SJSA1 (cell line): Measurements from ENCODE around the gene ZDHHC8. TPM values are rescaled to one million over a fixed set of nuclear protein-coding genes. Genes with fewer than 3 reads are reported as not detected.

Experiments
- DNase-seq, 2 experiments: peaks; one replicate each; pipeline ENCODE4 v3.0.0-alpha.2; 2015 to 2020; ENCODE audit warnings: low spot score in 2 of 2, low read depth in 1 of 2
- H3K27ac ChIP-seq: fragments of 250-450 bp; sonication (Bioruptor Pico); 2 replicates; pipeline ENCODE4 v1.5.1; 2020; ENCODE audit warnings: mild to moderate bottlenecking, moderate library complexity
- H3K27me3 ChIP-seq: fragments of 250-450 bp; sonication (Bioruptor Pico); replicated peaks from 2 replicates; pipeline ENCODE4 v1.5.1; 2020; ENCODE audit warnings: mild to moderate bottlenecking, moderate library complexity
- H3K36me3 ChIP-seq: fragments of 250-450 bp; sonication (Bioruptor Pico); 2 replicates; pipeline ENCODE4 v1.5.1; 2020; ENCODE audit warnings: mild to moderate bottlenecking
- H3K4me1 ChIP-seq: fragments of 250-450 bp; sonication (Bioruptor Pico); replicated peaks from 2 replicates; pipeline ENCODE4 v1.6.1; 2021; ENCODE audit warnings: mild to moderate bottlenecking
- H3K4me3 ChIP-seq: fragments of 250-450 bp; sonication (Bioruptor Pico); 2 replicates; pipeline ENCODE4 v1.5.1; 2020; ENCODE audit warnings: mild to moderate bottlenecking
- H3K9me3 ChIP-seq: fragments of 250-450 bp; sonication (Bioruptor Pico); replicated peaks from 2 replicates; pipeline ENCODE4 v1.5.1; 2020; ENCODE audit warnings: mild to moderate bottlenecking
- total RNA-seq: library from RNA; depleted of rRNA; stranded (reverse); fragments of >200 nt; shearing (Covaris generic); gene quantifications from 2 replicates; pipeline ENCODE4 v1.2.3, GENCODE V29; 2014

The ZDHHC8 gene
- total RNA-seq, 1 experiment from 2014 or later, result 9.0 TPM

DNA sequence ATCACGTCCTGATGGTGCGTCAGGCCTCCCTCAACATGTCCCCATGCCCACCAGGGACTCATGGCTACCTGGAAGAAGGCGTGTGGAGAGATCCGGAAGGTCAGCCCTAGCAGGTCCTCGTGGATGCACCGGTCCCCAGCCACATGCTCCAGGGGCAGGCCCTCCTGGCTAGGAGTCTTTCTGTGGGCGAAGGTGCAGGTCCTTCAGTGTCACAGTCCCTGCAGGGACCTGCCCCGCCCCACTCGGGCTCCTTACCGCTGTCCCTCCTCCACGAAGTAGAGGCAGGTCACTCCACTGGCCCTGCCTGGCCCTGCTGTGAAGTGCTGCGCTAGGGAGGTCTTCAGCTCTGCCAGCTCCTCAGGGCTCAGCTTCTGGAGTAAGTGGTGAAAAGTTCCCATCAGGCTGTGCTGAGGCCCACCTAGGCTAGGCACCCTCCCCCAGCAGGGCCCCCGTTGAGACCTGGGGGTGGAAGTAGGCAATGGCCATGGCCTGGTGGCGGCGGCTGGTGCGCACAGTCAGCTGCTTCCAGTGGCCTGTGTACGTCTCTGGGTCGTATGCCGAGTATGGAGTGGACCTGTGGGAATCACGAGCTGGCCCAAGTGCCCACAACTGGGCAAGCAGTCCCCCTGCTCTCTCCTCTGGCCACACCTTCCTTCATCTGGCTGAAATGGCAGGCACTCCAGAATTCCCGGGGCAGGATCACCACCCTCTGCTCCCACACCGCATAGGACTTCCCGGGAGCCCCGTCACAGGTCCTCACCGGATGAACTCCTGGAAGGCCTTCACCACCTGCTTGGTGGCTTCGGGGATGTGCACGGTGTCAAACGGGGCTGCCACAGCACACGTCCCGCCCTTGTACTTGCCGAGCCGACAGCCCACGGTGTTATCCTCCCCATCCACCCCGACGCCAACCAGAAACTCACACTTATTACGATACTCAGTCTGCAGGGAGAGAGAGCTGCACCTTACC, 16.8 kb upstream of the ZDHHC8 start:
- Histone ChIP-seq H3K27ac (no peak overlapping the region), H3K27me3 (no peaks in the 10 kb centered on the region), H3K4me1 (peaks cover 21% of the 10 kb centered on the region), H3K36me3 (peaks cover 90% of the 10 kb centered on the region), H3K4me3 (no peak overlapping the region), H3K9me3 (no peaks in the 10 kb centered on the region)
- no peak for DNase-seq

DNA sequence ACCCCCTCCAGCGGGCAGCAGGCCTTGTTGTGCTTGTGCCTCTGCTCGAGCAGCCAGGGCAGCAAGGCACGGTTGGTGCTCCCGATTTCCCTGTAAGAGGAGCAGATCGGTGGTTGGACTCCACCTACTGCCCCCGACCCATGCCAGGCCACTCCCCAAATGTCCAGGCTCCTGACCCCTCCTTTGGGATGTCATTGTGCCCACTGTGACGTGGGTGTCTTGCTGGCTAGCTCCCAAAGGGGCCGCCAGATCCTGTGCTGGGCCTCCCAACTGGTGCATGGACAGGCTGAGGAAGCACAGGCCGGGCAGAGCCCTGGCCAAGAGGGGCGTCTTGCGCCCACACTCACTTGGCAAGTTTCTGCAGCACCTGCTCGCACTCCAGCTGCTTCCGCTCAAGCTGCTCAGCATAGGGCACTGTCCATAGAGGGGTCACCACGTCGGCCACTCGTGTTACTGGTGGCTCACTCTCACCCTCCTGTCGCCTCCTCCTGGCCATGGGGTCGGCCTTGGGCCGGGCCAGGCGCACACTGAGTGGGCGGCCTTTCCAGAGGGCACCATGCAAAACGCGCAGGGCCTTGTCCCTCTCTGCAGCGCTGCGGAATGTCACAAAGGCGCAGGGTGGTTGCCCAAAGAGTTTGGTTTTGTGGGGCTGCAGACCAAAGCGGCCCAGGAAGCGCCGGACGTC, 15.8 kb upstream of the ZDHHC8 start, which contains the start of gene RANBP1:
Gene RANBP1, plus strand, starts transcription at position 414 of the 685 bp plus-strand sequence. Its CDS starts 81 bp downstream, at position 495.
- Histone ChIP-seq H3K27ac (peak within 1 kb of the TSS; percentile 61), H3K27me3 (no peaks in the 10 kb centered on the region), H3K4me3 (peak within 1 kb of the TSS; percentile 80), H3K9me3 (no peaks in the 10 kb centered on the region), H3K36me3 (peaks cover 90% of the 10 kb centered on the region), H3K4me1 (peaks cover 21% of the 10 kb centered on the region)
- DNase-seq, result no peak

DNA sequence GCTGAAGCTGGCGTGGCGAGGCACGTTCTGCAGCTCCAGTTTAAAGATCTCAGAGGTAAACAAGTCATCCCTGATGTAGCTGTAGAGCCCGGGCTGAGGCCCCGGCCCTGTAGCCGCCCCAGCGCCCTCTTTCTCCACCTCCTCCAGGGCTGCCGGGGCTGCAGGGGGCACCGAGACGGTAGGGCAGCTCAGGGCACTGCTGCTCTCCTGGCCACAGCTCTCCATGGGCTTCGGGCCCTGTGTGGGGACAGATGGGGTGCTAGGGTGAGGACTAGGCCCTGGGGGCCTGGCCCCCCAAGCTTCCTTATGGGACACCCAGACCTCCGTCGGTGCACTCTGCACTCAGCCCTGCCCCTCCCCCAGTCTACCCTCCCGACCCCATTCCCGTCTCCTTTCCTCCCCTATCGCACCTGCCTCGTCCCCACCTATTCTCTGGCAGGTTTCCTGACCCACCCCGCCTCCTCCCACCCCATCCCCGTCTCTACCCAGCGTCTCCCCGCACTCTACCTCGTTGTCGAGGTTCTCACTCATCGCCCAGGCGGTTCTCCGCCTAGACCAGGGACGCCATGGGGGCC, 15.1 kb upstream of the ZDHHC8 start:
- peak overlapping the region; percentile 61 for H3K27ac ChIP-seq
- peak overlapping the region; percentile 80 for H3K4me3 ChIP-seq
- H3K27me3 ChIP-seq, result no peaks in the 10 kb centered on the region
- peaks cover 90% of the 10 kb centered on the region for H3K36me3 ChIP-seq
- no peaks in the 10 kb centered on the region for H3K9me3 ChIP-seq
- H3K4me1 ChIP-seq, result peaks cover 21% of the 10 kb centered on the region
- no peak for DNase-seq

DNA sequence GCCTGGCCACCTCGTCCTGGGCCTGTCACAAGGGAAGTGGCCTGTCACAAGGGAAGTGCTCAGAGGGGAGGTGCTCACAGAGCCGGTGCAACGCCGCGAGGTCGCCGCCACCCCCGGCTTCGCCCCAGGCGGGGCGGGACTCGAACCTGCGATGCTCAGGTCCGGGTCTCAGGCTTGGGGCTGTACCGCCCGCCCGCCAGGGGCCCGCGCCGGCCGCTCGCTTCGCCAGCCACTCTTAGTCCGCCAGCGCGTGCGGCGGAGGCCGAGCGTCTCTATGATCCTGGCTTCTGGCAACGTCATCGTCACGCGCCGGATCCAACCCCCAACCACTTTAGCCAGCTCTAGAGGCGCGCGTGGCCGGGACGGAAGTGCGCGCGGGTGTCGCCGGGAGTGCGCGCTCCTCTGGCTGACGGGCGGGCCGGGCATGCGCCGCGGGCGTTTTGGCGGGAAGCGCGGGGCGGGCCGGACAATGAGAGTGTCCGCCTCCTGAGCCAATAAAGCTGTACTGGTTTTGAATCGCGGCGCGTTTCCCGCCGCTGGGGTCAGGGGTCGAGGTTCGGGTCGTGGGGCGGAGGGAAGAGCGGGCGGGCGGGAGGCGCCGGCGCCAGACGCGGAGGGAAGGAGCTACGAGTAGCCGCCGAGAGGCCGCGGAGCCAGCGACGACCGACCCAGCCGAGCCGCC, 14.5 kb upstream of the ZDHHC8 start, which contains the start of gene TRMT2A:
Gene TRMT2A, minus strand, starts transcription at position 276 of the 682 bp plus-strand sequence. CDS start 320 bp downstream, outside the sequence.
- Histone ChIP-seq H3K27me3 (no peaks in the 10 kb centered on the region), H3K4me3 (peak within 1 kb of the TSS; percentile 80), H3K4me1 (peaks cover 21% of the 10 kb centered on the region), H3K9me3 (no peaks in the 10 kb centered on the region), H3K36me3 (peaks cover 88% of the 10 kb centered on the region), H3K27ac (peak within 1 kb of the TSS; percentile 61)
- peak; percentile 97 to 98 for DNase-seq

DNA sequence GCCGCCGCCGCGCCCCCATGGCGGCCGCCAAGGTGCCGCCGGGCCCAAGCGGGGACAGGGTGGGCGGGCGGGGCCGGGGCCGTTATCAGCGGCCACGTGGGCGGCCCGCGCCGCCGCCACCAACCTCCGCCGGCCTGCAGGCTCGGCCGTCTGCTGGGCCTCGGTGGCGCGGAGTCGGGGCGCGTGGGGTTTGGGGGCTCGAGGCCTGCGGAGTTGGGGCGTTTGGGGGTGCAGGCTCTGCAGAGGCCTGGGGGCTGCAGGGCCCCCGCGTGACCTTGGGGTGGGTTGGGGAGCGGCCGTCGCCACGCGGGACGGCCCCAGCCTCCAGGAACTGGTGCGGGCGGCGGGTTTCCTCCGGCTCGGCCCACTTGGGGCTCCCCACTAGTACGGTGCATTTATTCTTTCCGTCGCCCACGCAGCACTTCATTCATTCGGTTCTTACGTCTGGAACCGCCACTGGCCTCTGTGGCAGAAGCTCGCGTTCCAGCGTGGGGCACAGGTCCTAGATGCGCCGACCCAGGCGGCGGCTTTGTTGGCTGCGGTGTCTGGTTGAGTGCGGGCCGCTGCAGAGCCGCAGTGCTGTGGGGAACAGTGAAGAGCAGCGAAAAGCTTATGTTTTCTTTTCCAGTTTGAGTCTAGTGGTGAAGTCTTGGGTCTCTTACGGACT, 13.8 kb upstream of the ZDHHC8 start:
- Histone ChIP-seq H3K36me3 (peaks cover 85% of the 10 kb centered on the region), H3K4me1 (peaks cover 21% of the 10 kb centered on the region), H3K27ac (peak overlapping the region; percentile 50), H3K27me3 (no peaks in the 10 kb centered on the region), H3K9me3 (no peaks in the 10 kb centered on the region), H3K4me3 (peak overlapping the region; percentile 80)
- DNase-seq, result peak in 1 of 2 experiments; percentile 24

DNA sequence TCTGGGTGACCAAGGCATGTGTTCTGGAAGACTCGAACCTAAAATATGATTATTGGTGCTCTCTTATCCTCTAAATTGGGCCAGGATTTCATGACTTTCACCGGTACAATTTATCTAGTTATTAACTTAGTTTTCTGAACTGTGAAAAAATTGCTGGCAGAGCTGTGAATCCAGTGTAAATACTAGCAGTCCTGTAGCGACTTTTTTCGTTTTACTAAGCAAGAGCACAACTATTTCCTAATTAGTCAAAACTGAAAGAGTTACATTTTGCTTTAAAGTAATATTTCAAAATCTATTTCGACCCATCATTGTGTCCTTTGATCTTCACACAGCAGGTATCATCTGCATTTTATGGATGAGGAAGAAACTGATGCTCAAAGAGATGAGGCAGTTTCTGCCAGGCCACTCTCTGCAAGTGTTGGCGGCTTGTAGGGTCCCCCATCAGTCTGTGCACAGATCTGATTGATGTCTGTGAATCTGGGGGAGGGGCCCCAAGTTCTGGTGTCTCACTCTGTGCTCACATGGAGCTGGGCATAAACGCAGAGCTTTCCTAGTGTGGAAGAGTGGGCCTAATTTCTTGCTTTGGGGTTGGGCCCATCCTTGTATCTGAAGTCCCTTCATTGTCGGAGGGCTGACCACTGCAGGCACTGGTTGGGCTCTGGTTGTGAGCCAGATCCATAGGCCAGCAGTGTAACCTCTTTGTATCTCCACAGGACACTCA, 13.1 kb upstream of the ZDHHC8 start:
- peak overlapping the region; percentile 80 for H3K4me3 ChIP-seq
- peaks cover 81% of the 10 kb centered on the region for H3K36me3 ChIP-seq
- no peak for DNase-seq
- H3K4me1 ChIP-seq, result peaks cover 21% of the 10 kb centered on the region
- no peaks in the 10 kb centered on the region for H3K9me3 ChIP-seq
- H3K27ac ChIP-seq, result peak overlapping the region; percentile 50; the same call in 1 of the 2 replicates
- H3K27me3 ChIP-seq, result no peaks in the 10 kb centered on the region

DNA sequence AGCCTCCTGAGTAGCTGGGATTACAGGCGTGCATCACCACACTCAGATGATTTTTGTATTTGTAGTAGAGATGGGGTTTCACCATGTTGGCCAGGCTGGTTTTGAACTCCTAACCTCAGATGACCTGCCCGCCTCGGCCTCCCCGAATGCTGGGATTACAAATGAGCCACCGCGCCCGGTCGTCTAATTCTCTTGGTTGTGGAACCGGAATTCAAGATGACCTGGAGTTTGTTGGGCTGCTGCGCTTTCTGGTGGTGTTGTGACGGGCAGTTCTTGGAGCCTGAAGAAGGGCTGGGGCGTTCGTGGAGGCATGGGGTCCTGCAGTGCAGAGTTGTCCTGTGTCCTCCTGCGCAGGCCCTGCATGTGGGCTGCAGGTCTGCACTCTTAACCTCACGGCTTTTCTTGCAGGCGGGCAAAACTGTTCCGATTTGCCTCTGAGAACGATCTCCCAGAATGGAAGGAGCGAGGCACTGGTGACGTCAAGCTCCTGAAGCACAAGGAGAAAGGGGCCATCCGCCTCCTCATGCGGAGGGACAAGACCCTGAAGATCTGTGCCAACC, 9.7 kb upstream of the ZDHHC8 start:
- DNase-seq, result no peak
- Histone ChIP-seq H3K27me3 (no peaks in the 10 kb centered on the region), H3K4me1 (peaks cover 10% of the 10 kb centered on the region), H3K4me3 (no peak overlapping the region), H3K27ac (no peak overlapping the region), H3K36me3 (peaks cover 83% of the 10 kb centered on the region), H3K9me3 (no peaks in the 10 kb centered on the region)

DNA sequence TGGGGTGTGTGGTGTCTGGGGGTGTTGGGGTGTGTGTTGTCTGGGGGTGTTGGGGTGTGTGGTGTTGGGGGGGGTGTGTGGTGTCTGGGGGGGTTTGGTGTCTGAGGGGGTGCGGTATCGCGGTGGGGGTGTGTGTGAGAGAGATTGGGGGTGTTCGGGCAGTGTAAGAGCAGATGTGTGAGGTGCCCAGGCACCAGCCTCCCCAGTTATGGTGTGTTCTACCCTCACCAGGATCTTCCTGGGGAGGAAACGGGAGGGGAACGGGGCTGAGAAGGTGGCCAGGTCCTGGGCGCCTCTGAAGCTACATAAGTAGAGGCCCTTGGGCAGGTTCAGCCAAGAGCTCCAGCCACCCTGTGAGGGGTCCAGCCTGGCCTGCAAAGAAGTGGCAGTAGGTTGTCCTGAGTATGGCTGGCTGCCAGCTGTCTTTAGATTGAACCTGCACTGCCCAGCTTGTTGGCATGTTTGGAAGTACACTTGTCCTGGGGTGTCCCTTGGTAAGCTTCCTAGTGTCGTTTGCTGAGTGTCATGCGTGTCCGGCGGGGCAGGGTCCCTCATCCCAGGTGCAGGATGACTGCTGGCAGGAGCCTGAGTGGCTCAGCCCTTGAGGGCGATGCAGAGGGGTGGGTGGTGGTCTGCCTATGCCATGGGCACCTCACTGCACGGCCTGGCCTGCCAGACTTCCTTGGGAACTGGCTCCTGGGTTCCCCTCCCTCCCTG, 8.1 kb upstream of the ZDHHC8 start:
- H3K27ac ChIP-seq, result no peak overlapping the region
- DNase-seq, result no peak
- peaks cover 86% of the 10 kb centered on the region for H3K36me3 ChIP-seq
- H3K27me3 ChIP-seq, result no peaks in the 10 kb centered on the region
- H3K9me3 ChIP-seq, result no peaks in the 10 kb centered on the region
- H3K4me3 ChIP-seq, result no peak overlapping the region
- H3K4me1 ChIP-seq, result peaks cover 8% of the 10 kb centered on the region

DNA sequence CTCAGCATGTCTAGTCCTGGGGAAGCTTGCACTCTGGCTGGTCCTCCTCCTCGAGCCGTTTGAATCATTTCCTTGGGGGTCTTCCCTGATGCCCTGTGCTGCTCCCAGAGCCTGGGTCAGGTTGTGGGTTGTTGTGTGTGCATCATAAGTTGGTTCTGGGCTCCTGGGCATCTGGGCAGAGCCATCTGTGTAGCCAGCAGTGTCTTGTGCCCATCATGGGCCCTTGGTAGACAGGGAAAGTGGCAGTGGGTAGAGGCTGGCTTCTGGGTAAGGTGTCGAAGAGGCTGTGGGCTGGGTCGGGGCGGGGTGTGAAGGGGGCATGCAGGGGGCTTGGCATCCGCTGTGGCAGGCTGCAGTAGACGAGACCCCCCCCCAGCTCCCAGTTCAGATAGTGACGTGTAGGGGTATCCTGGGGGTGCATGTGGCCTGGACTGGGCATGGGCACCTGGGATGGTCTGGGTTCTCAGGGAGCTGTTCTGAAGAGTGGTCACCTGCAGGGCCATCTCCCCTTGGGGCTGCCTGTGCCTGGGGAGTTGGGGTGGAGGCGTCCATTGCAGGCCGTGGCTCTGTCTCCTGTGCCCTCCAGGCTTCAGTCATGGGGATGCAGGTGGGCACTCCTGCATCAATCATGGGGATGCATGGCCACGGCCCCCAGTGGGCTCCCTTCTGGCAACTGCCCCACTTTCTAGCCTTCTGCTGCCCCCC, 7.4 kb upstream of the ZDHHC8 start:
- Histone ChIP-seq H3K4me3 (no peak overlapping the region), H3K4me1 (peaks cover under 1% of the 10 kb centered on the region; the same call in 1 of the 2 replicates), H3K9me3 (no peaks in the 10 kb centered on the region), H3K27ac (no peak overlapping the region), H3K27me3 (no peaks in the 10 kb centered on the region), H3K36me3 (peaks cover 79% of the 10 kb centered on the region)
- DNase-seq, result no peak

DNA sequence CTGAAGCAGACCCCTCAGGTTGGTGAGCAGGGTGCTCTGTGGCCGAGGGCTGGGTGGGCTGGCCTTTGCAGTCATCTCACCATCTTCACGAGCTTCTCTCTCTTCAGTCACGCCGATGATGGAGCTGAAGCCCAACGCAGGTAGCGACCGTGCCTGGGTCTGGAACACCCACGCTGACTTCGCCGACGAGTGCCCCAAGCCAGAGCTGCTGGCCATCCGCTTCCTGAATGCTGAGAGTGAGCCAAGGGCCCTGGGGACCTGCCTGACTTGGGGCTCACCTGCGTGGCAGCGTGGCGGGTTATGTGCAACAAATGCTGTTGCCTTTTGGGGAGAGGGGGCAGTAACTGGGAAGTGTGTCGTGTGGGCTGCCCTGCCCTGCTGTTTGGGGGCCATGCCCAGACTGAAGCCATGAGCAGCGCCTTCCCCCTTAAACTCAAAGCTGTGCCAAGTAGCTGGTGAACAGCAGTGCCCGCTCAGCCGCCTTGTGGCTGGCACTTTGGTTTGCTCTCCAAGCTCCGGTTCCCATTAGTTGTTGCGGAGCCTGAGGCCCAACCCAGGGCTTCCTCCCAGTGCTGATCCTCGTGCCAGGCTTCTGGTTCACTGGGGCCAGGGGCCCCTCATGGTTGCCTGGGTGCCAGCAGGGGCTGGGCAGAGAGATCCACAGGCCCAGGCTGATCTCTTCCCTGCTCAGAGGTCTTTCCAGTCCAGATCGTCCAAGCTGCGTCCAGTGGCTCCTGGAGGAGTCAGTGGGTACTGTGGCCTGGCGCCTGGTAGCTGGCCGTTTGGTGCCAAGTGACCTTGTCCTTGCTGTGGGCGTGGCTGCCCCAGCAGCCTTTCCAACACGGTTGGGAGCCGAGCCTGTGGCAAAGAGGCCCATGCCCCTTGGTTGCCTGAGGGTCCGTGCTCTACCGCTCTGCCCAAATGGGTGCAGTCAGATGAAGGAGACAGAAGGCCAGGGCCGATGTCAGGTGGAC, 6.1 kb upstream of the ZDHHC8 start:
- H3K27ac ChIP-seq, result no peak overlapping the region
- no peaks in the 10 kb centered on the region for H3K4me1 ChIP-seq
- DNase-seq, result no peak
- H3K27me3 ChIP-seq, result no peaks in the 10 kb centered on the region
- no peak overlapping the region for H3K4me3 ChIP-seq
- H3K9me3 ChIP-seq, result no peaks in the 10 kb centered on the region
- H3K36me3 ChIP-seq, result peaks cover 66% of the 10 kb centered on the region
